Activated CD8-positive, alpha-beta memory T cell treated with anti-CD3 and anti-CD28 coated beads, Interleukin-2, amount 50 U/mL, for 48 hours (primary cell): ENCODE data around the gene IRAK2.

ENCODE experiments used
- DNase-seq: peaks from one replicate; pipeline ENCODE4 v3.0.0-alpha.2; 2020

IRAK2 gene

DNA sequence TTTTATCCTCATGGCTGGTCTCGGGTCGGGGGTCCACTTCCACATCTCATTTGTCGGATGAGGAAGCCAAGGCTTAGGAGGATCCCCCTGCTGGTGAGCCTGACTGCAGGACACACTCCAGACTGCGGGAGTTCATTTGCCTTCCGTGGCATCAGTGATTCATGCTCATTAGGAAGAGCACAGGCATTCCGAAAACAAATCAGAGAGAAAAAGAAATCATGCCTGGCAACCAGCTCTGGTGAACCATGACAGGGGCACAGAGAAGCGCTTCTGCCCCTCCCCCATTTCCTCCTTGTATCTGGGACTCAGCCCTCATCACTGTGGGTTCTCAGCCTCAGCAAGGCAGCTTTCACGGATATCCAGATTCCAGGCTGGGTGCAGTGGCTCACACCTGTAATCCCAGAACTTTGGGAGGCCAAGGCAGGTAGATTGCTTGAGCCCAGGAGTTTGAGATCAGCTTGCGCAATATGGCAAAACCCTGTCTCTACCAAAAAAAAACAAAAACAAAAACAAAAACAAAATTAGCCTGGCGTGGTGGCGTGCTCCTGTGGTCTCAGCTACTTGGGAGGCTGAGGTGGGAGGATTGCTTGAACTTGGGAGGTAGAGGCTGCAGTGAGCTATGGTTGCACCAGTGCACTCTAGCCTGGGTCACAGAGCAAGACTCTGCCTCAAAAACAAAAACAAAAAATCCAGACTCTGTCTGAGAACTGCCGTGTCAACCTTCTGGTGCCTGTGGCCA is 28.4 kb downstream of the IRAK2 start:
- DNase-seq, result peak; percentile 75

DNA sequence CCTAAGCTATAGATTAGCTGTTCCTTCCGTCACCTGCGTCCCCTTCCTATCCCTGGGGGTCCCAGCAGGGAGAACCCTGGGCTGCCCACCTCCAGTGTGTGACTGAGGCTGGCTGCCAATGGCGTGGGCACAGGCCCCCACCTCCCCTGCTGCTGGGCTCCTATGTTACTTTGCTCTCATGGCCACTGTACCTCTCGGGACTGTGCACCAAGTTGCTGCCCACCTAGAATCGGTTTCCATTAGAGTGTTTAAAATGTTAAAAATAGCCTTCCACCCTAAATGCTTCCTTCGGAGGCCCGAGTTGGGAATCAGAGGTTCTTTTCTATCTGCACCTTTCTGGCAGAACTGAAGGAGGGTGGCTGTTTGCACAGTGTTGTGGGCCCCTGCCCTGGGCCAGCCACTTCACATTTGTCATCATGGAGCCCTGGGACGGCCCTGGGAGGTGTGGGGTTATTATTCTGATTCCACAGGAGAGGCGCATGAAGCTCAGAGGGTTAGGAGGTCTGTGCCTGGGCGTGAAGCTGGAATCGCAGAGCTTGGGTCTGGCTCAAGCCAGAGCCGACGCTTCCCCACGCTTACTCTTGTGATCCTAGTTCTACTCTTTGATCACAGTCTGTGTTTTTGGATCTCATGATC is 29.1 kb downstream of the IRAK2 start:
- no peak for DNase-seq

DNA sequence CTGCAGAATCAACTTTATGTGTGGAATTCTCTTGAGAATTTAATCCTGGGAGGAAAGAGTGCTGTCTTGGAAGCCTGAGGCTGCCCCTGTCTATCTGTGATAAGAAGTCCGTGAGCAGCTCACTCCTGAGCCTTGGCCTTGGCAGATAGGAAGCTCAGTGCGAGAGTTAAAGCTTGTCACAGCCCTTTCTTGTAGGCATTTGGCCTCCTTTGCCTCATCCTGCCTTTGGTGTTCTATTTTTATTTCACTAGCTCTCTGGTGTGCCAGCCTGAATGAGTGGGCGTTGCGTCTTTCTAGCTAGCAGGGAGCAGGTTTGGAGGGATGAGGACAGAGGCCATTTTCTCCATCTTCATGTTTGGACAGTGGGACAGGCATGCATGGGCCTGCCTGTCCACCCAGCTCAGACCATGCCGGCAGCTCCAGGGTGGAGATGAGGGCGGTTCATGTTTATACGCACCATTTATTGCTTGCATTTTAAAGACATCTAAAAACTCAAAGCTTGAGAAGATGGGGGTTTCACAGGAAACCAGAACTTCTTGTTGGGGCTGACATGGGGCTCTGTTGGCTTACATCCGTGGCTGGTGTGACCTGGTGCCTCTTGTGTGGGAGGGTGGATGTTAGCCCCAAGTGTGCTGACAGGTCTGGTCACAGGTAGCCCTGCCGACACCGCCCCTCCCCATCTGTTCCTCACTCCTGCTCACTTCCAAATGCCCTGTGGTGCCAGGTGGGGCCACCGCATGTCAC is 29.8 kb downstream of the IRAK2 start:
- DNase-seq, result peak; percentile 72

DNA sequence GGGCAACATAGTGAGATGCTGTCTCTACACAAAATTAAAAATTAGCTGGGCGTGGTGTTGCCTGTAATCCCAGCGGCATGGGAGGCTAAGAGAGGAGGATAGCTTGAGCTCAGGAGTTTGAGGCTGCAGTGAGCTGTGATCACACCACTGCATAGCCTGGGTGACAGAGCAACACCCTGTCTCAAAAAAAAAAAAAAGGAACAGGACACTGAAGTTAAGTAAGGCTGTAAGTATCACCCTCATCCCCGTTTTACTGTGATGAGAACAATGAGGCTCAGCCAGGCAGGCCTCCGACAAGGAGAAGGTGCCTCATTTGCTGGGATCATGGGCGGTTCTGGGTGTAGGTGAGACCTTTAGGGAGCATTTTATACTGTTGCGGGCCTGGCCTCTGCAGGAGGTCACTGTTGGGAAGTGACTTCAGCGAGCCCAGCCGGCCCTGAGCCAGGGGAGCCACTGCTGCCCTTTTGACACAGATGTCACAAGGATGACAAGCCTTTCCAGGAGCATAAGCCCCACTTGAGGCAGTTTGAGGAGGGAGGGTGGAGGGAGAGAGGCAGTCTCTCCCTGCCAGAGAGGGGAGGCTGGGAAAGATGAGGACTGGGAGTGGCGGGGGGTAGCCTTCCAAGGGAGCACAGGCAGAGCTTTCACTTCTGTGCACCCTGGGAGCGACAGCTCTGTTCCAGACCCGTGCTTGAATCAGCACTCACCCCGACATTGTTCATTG is 30.8 kb downstream of the IRAK2 start:
- DNase-seq, result no peak

DNA sequence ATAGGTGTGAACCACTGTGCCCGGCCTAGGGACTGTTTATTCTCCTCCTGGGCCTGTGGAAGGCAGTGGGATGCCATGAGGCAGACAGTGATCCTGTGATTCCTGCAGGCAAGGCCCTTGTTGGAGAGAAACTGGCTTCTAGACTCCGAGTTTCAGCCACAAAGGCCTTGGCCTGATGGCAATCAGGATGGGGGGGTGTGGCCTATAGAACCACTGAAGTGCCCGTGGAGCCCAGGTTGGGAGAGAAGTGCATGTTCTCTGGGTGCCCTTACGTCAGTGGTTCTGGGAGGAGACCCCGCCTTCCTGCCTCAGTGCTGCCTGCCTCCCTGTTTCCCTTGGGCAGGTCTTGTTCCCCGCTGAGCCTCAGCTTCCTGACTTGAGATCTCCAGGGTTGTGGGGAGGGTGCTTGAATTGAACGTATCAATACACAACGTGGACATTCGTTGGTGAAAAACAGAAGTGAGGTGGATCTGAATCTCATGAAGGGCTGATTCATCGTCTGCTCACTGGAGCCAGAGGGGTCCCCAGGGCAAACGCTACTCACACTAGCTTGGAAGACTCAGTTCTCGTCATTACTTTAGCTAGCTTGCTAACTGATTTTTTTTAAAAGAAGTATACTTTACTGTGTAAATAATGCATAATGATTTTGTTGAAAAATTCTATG is 31.8 kb downstream of the IRAK2 start:
- DNase-seq, result no peak

DNA sequence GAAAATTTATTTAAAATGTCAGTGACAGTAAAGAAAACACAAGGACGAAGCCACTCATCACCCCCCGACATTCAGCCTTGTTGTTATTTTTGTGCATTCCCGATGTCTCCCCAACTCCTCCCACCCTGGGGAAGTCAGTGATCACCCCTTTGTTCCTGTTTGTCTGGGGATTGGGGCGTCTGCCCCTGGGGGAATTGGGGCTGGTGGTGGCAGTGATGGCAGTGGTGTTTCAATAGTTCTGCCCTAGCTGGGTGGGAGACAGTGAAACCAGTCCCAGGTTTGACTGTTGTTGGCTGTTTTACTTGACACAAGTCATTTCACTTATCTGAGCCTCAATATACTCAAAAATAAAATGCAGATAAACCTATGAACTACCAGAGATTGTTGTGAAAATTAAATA is 33.5 kb downstream of the IRAK2 start:
- no peak for DNase-seq

DNA sequence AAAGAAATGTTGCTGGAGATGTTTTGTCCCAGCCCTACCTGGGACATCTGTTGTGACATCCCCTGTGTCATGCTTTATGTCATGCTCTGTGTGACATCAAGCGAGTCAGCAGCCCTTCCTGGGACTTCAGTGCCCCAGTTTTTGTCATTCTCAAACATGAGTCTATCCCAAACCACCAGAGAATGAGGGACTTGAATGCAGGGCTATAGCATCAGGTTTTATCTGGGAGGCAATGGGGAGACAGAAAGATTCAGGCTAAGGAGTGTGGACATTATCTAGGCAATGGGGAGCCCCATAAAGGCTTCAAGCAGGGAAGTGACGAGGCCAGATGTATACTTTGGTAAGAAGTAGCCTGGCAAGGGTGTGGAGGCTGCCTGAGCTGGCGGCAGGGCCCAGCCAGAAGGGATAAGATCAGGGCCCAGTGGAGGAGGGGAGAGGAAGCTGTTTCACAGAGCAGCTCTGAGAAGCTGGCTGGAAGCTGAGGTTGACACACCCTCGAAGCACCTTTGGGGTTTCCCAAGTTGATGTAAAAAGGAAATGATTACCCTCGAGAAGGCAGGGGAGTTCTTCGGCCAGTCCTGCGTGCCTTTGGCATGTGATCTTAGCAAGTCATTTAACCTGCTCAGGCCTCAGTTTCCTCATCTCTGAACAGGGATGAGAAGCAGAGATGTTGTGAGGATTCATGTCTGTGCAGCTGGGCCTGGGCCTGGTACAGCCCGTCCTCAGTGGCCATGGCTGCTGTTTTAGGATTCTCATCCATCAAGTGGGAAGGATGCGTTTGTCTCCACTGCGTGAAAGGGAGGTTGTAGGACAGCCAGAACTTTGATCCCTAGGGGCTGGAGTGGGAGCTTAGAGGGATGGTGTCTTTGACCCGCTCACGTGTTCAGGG is 34.3 kb downstream of the IRAK2 start:
- DNase-seq, result peak; percentile 78

DNA sequence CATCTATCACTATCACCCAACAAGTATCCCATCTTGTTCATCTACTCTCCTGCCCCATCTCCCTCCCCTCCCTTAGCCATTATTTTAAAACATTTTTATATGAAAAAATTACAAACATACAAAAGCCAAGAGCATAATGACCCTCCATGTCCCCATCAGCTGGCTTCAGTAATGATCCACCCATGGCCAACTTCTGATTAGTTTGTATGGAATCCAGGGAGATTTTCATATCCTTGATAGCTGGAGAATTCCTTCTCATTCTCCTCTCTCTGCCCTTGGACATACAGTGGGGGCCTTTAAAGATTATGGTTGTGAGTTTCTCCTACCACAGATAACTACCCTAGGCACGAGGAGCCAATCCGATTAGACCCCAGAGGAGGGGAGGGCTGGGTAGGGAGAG is 40.2 kb downstream of the IRAK2 start:
- no peak for DNase-seq

DNA sequence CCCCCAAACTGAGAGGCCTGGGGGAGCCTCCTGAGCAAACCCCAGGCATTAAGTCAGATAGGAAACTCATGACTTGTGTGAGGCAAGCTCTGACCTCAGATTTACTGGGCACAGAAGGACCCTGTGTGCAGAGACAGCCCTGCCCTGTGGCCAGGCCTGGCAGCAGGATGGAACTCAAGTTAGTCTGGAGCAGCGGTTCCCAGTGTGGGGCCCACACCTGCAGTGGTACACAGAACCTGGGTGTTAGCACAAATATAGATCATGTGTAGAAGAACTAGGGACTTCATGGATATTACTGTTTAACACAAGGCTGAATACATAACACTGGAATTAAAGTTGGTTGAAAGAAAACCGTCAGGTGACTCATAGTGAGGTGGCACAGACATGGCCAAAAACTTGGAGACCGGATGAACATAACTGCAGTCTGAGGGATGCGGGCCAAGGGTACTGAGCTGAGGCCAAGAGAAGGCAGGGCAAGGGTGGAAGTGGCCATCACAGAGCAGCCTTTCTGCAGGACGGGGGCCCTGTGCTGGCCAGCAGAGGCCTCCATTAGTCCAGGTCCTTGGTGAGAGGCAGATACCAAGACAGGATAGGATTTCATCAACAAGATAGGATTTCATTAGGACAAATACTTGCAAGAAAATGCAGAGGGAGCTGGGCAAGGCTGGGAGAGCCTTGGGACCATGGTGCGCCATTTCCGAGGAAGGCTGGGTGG is 40.9 kb downstream of the IRAK2 start:
- DNase-seq, result no peak

DNA sequence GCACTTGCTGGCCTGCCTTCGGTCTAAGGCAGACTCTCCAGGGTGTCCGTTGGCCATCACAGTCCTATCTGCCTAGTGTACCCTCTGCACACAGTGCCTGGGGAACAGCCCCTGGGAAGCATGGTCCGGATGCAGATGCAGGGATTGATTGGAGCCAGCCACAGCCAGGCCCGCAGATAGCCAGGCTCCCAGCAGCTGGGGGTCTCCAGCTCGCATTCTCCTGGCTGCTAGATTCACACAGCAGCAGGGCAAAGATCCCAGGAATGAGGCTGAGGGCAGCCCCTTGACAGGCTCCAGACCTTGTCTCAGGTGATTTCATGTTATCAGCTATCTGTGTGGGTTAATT is 41.4 kb downstream of the IRAK2 start:
- DNase-seq, result no peak

DNA sequence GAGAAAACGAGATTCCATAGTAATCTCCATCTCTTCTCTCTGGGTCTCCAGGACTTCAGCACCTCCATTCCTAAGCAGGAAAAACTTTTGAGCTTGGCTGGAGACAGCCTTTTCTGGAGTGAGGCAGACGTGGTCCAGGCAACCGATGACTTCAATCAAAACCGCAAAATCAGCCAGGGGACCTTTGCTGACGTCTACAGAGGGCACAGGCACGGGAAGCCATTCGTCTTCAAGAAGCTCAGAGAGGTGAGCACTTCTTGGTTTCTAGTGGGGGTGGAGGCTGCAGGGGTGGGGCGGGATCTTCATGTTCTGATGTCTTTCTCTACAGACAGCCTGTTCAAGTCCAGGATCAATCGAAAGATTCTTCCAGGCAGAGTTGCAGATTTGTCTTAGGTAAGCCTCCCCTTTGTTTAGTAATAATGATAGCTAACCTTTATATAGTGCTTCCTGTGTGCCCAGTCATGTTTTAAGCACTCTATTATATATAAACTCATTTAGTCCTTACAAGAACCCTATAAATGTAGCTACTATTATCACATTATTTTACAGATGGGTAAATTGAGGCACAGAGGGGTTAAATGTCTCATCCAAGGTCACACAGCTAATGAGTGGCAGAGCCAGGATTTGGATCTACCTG is 48.6 kb downstream of the IRAK2 start:
- no peak for DNase-seq

DNA sequence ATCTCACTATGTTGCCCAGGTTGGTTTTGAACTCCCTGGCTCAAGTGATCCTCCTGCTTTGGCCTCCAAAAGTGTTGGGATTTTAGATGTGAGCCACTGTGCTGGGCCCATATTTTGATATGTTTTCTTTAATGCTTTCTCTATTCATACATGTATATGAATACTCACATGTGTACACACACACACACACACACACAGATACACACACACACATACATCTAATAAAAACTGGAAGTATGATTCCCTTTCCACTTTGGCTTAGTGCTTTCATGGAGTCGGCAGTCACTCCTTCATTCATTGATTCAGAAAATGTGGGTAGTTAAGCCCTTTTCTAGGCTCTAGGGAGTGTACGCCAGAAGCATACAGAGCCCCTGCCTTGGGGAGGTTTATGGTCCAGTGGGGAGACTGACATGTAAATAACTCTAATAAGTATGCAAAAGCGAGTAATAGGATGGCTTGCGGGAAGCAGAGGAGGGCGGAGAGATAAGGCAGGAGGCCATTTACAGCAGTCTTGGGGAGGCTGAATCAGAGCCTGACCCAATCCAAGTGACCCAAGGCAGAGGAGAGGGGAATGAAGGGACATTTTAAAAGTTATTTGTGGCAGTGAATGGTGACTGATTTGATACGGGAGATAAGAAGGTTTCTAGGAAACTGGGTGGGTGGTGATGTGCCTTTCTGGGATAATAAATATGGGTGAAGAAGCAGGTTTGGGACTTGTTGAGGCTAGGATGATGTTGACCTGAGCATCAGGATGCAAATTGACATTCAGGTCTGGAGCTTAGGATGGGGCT is 51.1 kb downstream of the IRAK2 start:
- DNase-seq, result no peak

DNA sequence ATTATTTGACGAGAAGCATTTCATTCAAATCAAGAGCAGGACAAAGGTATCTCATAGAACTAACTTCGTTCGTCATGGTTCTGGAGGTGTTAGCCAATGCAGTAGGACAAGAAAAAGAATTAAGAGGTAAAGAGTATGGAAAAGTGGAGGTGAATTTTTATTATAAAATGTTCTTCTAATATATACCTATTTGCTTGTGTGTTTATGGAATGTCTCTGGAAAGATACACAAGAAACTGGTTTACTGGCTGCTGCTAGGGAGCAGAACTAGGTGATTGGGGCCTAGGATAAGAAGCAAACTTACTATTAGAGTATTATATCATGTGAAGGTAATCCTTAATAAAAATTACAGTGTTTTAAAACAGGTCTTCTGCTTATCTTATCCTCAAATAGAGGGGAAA is 52.6 kb downstream of the IRAK2 start:
- DNase-seq, result no peak

DNA sequence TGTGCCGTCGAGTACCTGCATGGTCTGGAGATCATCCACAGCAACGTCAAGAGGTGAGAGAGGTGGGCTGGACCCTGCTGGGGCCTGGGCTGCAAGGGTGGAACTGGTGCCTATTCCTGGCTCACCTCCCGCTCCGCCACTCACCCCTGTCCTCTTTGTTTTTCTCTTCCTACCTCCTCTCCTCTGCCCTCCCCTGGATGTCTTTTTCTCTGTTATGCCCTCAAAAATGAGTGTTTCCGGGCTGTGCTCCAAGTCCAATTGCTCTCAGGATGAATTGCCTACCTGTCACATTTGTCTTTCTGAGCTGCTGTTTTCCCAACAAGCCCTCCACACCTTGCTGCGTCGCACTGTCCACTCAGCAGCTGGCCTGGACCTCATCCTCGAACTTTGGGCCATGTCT is 55.0 kb downstream of the IRAK2 start:
- DNase-seq, result no peak

DNA sequence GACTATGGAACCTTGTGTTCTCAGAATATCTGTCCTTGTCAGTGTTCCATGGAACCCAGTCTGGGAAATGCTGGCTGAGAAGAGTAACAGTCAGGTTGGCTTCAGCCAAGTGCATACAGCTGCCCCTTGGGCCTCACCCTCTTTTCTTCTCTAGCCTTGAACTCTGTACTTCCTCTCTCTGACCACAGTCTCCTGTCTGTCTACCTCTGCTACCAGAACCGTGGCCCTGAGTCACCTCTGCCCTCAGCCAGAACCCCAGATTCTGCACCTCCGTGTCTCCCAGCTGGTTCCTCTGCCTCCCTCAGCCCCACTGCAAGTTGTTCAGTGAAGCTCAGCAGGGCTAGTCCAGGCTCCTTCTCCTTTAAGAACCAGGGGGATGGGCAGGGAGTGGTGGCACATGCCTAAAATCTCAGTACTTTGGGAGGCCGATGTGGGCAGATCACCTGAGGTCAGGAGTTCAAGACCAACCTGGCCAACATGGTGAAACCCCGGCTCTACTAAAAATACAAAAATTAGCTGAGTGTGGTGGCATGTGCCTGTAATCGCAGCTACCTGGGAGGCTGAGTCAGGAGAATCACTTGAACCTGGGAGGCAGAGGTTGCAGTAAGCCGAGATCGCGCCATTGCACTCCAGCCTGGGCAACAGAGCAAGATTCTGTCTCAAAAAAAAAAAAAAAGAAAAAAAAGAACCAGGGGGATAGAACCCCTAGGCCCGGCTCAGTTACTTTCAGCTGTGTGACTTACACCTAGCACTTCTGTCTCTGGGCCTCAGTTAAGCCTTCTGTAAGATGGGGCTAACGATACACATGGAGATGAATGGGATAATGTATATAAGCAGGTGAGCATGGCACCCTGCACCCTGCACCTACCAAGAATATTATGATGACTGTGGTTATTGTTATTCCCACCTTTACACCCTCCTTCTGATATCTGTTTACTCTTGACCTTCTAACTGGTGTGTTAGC is 59.2 kb downstream of the IRAK2 start:
- DNase-seq, result no peak

DNA sequence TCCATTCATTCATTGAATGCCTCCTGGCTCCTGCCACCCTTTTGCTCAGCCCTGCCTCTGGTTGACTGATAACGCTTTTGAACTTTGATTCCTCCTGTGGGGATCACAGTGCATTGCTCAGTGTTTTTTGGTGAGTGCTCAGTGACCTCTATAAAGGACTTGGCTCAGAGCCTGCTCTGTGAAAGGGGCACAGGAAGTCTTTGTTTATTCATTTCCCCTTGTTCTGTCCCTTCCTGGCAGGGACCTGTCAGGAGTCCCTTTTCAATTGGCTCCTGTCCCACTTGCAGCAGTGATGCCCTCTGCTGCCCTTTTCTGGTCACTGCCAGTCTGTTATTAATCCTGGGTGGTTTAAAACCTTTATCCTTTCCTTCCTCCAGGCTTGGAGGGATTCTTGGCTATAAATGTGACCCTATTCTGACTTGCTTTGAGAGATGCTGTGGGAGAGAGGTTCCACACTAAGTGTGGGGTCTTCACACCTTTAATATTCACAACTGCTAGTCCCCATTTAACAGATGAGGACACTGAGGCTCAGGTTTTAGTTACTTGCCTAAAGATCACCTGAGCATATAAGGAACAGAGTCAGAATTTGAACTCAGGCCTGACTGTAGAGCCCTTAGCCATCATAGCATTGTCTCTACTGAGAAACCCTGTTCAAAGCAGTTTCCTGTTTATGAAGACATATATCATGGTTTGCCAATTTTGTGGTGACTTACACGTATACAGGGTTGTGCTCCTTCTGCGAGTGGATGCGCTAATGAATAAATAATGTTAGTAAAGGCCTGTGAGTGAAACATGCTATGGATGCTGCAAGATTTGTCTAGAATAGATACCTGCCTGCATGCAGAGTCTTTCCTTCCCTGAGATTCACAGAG is 60.3 kb downstream of the IRAK2 start:
- peak; percentile 72 for DNase-seq

DNA sequence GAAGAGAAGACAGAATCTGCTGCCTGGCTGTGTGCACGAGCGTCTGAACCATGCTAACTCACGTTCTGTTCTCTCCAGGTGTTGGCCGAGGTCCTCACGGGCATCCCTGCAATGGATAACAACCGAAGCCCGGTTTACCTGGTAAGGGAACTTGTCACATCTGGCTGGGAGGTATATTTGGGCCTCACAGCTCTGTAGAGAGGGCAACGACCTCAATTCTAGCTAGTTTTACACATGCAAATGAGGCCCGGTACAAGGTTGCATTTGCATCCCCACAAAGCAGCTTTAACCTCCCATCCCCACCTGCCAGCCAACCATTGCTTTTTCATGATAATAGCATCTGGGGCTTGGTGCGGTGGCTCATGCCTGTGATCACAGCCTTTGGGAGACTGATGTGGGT is 61.6 kb downstream of the IRAK2 start:
- no peak for DNase-seq
